Activated CD4-positive, alpha-beta memory T cell treated with anti-CD3 and anti-CD28 coated beads, Interleukin-2, amount 10 ng/mL, durations not matched to agents 7 days and 5 days (primary cell): ENCODE data around the gene DCTPP1. TPM values are rescaled to one million over a fixed set of nuclear protein-coding genes. Genes with fewer than 3 reads are reported as not detected.

Experiments used
- CTCF ChIA-PET: fragments of 350-600 bp; sonication (Branson Sonifier 250); formaldehyde crosslinking; loops from one replicate; lab custom pipeline; 2021; ENCODE audit warnings: antibody characterized with exemption, inconsistent platforms; lab: Charles Lee
- POLR2A ChIA-PET: fragments of 350-600 bp; sonication (Branson Sonifier 250); formaldehyde crosslinking; loops from one replicate; lab custom pipeline; 2021; ENCODE audit warnings: antibody characterized with exemption; lab: Charles Lee
- DNase-seq: peaks from one replicate; pipeline ENCODE4 v3.0.0-alpha.2; 2020
- H3K27ac Mint-ChIP-seq: one replicate; pipeline ENCODE4 v1.8.0; 2021; ENCODE audit warnings: mild to moderate bottlenecking, mixed read lengths
- H3K27me3 Mint-ChIP-seq: one replicate; pipeline ENCODE4 v1.8.0; 2021; ENCODE audit warnings: mixed read lengths
- H3K36me3 Mint-ChIP-seq: one replicate; pipeline ENCODE4 v1.8.0; 2021; ENCODE audit warnings: low read depth, mixed read lengths
- H3K4me1 Mint-ChIP-seq: one replicate; pipeline ENCODE4 v1.8.0; 2021; ENCODE audit warnings: mixed read lengths
- H3K4me3 Mint-ChIP-seq: one replicate; pipeline ENCODE4 v1.8.0; 2021; ENCODE audit warnings: mild to moderate bottlenecking, mixed read lengths
- H3K9me3 Mint-ChIP-seq: one replicate; pipeline ENCODE4 v1.8.0; 2021; ENCODE audit warnings: mixed read lengths
- total RNA-seq, 2 experiments: library from RNA; stranded (reverse); gene quantifications; one replicate each; pipeline ENCODE4 v1.2.3, GENCODE V29; 2021

Gene DCTPP1
- total RNA-seq, 2 experiments from 2014 or later, result 51.3 to 51.4 TPM

GRCh38 chr16:30428055-30428454 is 1.8 kb downstream of the DCTPP1 start:
- H3K4me1 Mint-ChIP-seq, result peaks cover 27% of the 10 kb centered on the region
- H3K9me3 Mint-ChIP-seq, result no peaks in the 10 kb centered on the region
- POLR2A ChIA-PET, result interaction anchor here (0.9 to 3.6 kb wide), 2 partner anchors 45 to 129 kb away, joined by 3 to 41 read pairs; partner anchors contain the start of gene ITGAL
- no peak overlapping the region for H3K27ac Mint-ChIP-seq
- peaks cover 36% of the 10 kb centered on the region for H3K36me3 Mint-ChIP-seq
- CTCF ChIA-PET, result no interaction called here
- no peak overlapping the region for H3K4me3 Mint-ChIP-seq
- DNase-seq, result no peak
- H3K27me3 Mint-ChIP-seq, result no peaks in the 10 kb centered on the region

DNA sequence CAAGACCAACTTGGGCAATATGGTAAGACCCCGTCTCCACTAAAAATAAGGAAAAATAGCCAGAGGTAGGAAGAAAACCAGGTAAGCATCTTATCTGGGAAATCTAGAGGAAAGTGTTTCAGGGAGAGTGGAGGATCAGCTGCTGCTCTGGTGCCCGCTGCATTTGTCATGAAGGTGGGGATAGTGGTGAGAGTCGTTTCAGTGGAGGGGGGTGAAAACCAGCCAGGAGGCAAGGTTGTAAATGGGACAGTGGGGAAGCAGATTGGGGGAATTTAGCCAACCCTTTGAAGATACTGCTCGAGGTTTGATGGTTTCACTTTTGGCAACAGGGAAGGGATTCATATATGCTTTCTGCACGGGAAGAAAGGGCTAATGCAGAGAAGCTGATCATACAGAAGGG is 8.8 kb downstream of the DCTPP1 start:
- H3K27me3 Mint-ChIP-seq, result no peaks in the 10 kb centered on the region
- H3K4me3 Mint-ChIP-seq, result no peak overlapping the region
- peaks cover 37% of the 10 kb centered on the region for H3K4me1 Mint-ChIP-seq
- ChIA-PET POLR2A (interaction anchor here (0.8 to 1.3 kb wide), 2 partner anchors 14 to 165 kb away, joined by 3 to 4 read pairs; partner anchors contain the start of gene ZNF771), CTCF (interaction anchor here (0.5 to 4.2 kb wide), 3 partner anchors 9 to 164 kb away, joined by 4 to 58 read pairs (median 6); partner anchors contain the start of gene DCTPP1)
- H3K27ac Mint-ChIP-seq, result no peak overlapping the region
- H3K9me3 Mint-ChIP-seq, result no peaks in the 10 kb centered on the region
- DNase-seq, result no peak
- H3K36me3 Mint-ChIP-seq, result peaks cover 45% of the 10 kb centered on the region

- DNase-seq, result no peak
- Mint-ChIP-seq H3K27ac (peak overlapping the region; percentile 64), H3K4me1 (peaks cover 41% of the 10 kb centered on the region), H3K27me3 (no peaks in the 10 kb centered on the region), H3K36me3 (peaks cover 29% of the 10 kb centered on the region), H3K4me3 (peak overlapping the region; percentile 60), H3K9me3 (no peaks in the 10 kb centered on the region)
- CTCF ChIA-PET, result interaction anchor here (0.8 to 4.2 kb wide), 14 partner anchors 9 to 210 kb away, joined by 3 to 58 read pairs (median 5); partner anchors contain the start of genes DCTPP1, TBC1D10B, ZNF689 and ZNF747
- POLR2A ChIA-PET, result interaction anchor here (0.7 to 3.7 kb wide), 31 partner anchors 11 to 366 kb away, joined by 3 to 36 read pairs (median 5); partner anchors contain the start of genes ALDOA, CD2BP2, CORO1A and DCTPP1
Observed at GRCh38 chr16:30418350-30419181, 11.3 kb downstream of the DCTPP1 start.

GRCh38 chr16:30417529-30418349 is 12.1 kb downstream of the DCTPP1 start:
- peak overlapping the region; percentile 64 for H3K27ac Mint-ChIP-seq
- DNase-seq, result peak; percentile 92
- peak overlapping the region; percentile 60 for H3K4me3 Mint-ChIP-seq
- peaks cover 41% of the 10 kb centered on the region for H3K4me1 Mint-ChIP-seq
- H3K27me3 Mint-ChIP-seq, result no peaks in the 10 kb centered on the region
- no peaks in the 10 kb centered on the region for H3K9me3 Mint-ChIP-seq
- peaks cover 25% of the 10 kb centered on the region for H3K36me3 Mint-ChIP-seq
- ChIA-PET POLR2A (interaction anchor here (0.6 to 3.7 kb wide), 34 partner anchors 10 to 365 kb away, joined by 3 to 36 read pairs (median 5); partner anchors contain the start of genes ALDOA, CD2BP2, CORO1A and DCTPP1), CTCF (interaction anchor here (0.6 to 4.2 kb wide), 18 partner anchors 8 to 211 kb away, joined by 3 to 58 read pairs (median 4); partner anchors contain the start of genes DCTPP1, TBC1D10B, ZNF689 and ZNF747)

- Mint-ChIP-seq H3K4me3 (peak overlapping the region; percentile 44), H3K27ac (no peak overlapping the region), H3K9me3 (no peaks in the 10 kb centered on the region), H3K36me3 (peaks cover 26% of the 10 kb centered on the region), H3K4me1 (peaks cover 45% of the 10 kb centered on the region), H3K27me3 (no peaks in the 10 kb centered on the region)
- POLR2A ChIA-PET, result interaction anchor here (0.6 to 3.7 kb wide), 28 partner anchors 9 to 361 kb away, joined by 3 to 36 read pairs (median 5); partner anchors contain the start of genes ALDOA, CD2BP2, CORO1A and DCTPP1
- CTCF ChIA-PET, result interaction anchor here (0.6 to 4.2 kb wide), 15 partner anchors 8 to 212 kb away, joined by 3 to 58 read pairs (median 5); partner anchors contain the start of genes DCTPP1, TBC1D10B, ZNF689 and ZNF747
- DNase-seq, result no peak
Observed at GRCh38 chr16:30416624-30417528, 13.0 kb downstream of the DCTPP1 start.

DNA sequence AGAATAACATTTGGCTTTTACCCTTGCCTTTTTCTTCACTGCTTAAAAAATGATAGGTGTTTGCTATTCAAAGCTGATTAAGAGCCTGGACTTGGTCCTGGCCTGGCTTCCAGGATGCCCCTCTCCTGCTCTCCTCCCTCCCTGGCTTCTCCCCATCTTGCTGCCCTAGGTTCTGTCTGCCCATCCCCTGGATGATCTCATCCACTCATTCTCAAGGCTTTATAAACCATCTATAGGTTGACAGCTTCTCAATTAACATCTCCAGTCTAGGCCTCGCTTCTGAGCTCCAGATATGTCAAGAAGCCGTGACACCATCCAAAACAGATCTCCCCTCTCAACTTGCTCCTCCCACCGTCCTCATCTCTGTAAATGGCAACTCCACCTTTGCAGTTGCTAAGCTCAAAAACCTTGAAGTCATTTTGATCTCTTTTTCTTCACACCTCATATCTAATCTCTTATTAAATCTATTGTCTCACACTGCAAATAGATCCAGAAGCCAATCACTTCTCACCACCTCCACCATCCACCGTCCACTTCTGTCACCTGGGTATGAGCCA is 13.7 kb downstream of the DCTPP1 start:
- peaks cover 22% of the 10 kb centered on the region for H3K36me3 Mint-ChIP-seq
- CTCF ChIA-PET, result interaction anchor here (0.6 to 1.2 kb wide), 2 partner anchors 10 to 14 kb away, joined by 3 to 5 read pairs; partner anchors contain the start of gene DCTPP1
- no peak overlapping the region for H3K27ac Mint-ChIP-seq
- POLR2A ChIA-PET, result interaction anchor here (0.8 to 3.7 kb wide), 4 partner anchors 10 to 42 kb away, joined by 3 to 36 read pairs (median 4); partner anchors contain the start of genes DCTPP1 and SEPTIN1
- no peaks in the 10 kb centered on the region for H3K9me3 Mint-ChIP-seq
- no peaks in the 10 kb centered on the region for H3K27me3 Mint-ChIP-seq
- peaks cover 43% of the 10 kb centered on the region for H3K4me1 Mint-ChIP-seq
- H3K4me3 Mint-ChIP-seq, result no peak overlapping the region
- no peak for DNase-seq

DNA sequence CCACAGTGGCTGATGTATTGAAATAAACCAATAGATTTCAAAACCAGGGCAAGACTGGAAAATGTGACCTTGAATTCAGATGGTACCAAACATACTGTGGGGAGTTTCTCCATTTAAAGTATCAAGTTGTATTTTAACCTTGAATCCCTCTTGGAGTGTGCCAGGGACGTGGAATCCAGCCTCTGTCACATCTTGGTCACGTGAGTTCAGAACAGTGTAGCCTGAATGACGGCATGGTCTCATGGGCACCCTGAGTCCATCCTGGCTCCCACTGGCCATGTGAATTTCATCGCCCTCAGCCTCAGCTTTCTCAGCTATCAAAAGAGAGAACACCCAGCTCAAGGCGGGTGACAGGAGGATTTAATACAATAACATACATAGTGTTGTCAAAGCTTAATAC is 15.7 kb downstream of the DCTPP1 start:
- H3K4me1 Mint-ChIP-seq, result peaks cover 45% of the 10 kb centered on the region
- H3K27ac Mint-ChIP-seq, result no peak overlapping the region
- no peak overlapping the region for H3K4me3 Mint-ChIP-seq
- peaks cover 15% of the 10 kb centered on the region for H3K36me3 Mint-ChIP-seq
- POLR2A ChIA-PET, result interaction anchor here (0.6 kb wide), 1 partner anchor 12 kb away, joined by 3 read pairs; no protein-coding TSS in a partner anchor
- H3K9me3 Mint-ChIP-seq, result no peaks in the 10 kb centered on the region
- H3K27me3 Mint-ChIP-seq, result no peaks in the 10 kb centered on the region
- CTCF ChIA-PET, result interaction anchor here (0.6 kb wide), 1 partner anchor 220 kb away, joined by 3 read pairs; no protein-coding TSS in a partner anchor
- no peak for DNase-seq

GRCh38 chr16:30413112-30413806 is 16.6 kb downstream of the DCTPP1 start:
- DNase-seq, result no peak
- Mint-ChIP-seq H3K4me1 (peaks cover 45% of the 10 kb centered on the region), H3K36me3 (peaks cover 11% of the 10 kb centered on the region), H3K27me3 (no peaks in the 10 kb centered on the region), H3K4me3 (no peak overlapping the region), H3K27ac (no peak overlapping the region), H3K9me3 (no peaks in the 10 kb centered on the region)
- ChIA-PET CTCF (interaction anchor here (0.9 to 1.2 kb wide), 2 partner anchors 17 to 42 kb away, joined by 4 read pairs; partner anchors contain the start of gene DCTPP1), POLR2A (no interaction called here)

DNA sequence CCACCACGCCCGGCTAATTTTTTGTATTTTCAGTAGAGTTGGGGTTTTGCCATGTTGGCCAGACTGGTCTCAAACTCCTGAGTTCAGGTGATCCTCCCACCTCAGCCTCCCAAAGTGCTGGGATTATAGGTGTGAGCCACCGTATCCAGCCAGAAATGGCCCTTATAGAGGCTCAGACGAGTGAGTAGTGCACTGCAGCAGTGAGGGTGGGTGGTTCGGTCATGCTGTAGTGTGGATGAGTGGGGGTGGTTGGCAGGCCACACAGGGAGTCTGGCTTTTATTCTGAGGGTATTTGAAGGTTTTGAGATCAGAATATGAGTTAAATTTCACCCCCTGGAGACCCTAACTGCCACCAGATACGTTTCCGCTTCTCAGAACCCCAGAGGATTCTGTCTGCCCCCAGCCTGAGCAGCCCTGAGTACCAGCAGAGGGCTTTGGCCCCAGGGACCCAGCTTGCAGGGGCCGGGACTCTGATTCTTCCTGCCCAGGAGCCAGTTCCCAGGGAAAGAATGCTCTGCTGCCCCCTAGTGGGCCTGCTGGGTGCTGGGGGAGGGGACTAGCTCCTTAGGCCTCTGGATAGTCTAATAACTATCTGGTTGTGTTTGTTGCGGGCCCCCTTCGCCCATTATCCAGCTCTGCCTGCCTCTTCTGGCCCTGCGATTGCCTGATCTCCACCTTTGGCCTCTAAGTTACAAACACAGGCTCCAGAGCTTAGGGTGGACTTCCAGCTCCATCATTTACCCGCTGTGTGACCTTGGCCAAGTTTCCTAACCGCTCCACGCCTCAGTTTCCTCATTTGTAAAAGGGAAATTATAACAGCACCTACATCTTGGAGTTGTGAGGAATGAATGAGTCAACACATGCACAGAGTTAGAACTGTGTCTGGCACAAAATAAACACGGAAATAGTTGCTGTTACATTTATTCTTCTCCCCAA is 20.4 kb downstream of the DCTPP1 start:
- ChIA-PET POLR2A (interaction anchor here (0.8 to 4.4 kb wide), 8 partner anchors 9 to 344 kb away, joined by 4 to 33 read pairs (median 6); partner anchors contain the start of genes ALDOA, CD2BP2, SEPTIN1 and TBC1D10B), CTCF (interaction anchor here (0.7 to 4.7 kb wide), 36 partner anchors 9 to 354 kb away, joined by 3 to 50 read pairs (median 4); partner anchors contain the start of genes ALDOA, DCTPP1, PRR14 and SEPHS2)
- no peak overlapping the region for H3K27ac Mint-ChIP-seq
- no peaks in the 10 kb centered on the region for H3K27me3 Mint-ChIP-seq
- H3K4me1 Mint-ChIP-seq, result peaks cover 40% of the 10 kb centered on the region
- peak overlapping the region; percentile 17 for H3K4me3 Mint-ChIP-seq
- DNase-seq, result peak; percentile 94
- no peaks in the 10 kb centered on the region for H3K9me3 Mint-ChIP-seq
- H3K36me3 Mint-ChIP-seq, result peaks cover 8% of the 10 kb centered on the region
